ENCODE results near the gene ST3GAL6.

The ST3GAL6 gene

DNA sequence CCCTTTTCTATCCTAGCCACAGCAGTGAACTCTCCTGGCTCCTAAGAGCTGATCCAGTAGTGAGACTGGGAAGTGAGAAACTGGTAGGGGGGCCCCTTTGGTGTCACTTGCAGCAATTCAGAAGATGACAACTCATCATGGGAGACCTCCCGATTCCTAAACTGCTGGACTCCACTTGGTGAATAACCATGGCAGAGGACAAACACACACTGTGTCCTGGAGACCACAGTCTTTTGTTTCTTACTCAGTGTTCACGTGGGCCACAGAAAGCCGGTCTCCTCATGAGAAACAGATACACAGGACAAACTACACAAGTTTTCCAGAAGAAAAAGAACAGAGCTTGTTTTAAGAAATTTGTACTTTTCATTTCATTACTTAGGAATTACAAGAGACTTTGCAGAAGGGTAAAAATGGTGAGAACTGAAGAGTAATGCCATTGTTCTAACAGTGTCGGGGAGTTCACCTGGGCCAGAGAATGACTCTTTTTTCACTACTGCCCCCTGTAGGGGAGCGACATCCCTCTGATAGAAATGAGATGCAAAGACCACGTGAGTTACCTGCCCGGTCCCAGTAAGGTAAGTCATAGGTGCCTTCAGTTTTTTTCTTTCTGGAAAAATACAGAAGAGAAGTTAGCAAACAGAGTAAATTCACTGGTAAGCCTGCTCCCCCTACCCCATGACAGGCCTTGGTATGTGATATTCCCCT is 38.1 kb downstream of the ST3GAL6 start:
- no peaks in the 10 kb centered on the region for H3K27me3 ChIP-seq (ENCODE audit: insufficient read depth, low read depth)
- no peak overlapping the region for H2AFZ ChIP-seq (ENCODE audit: low read depth)
- no peaks in the 10 kb centered on the region for H3K36me3 ChIP-seq (ENCODE audit: insufficient read depth)
- TF ChIP-seq, protein P1, sequence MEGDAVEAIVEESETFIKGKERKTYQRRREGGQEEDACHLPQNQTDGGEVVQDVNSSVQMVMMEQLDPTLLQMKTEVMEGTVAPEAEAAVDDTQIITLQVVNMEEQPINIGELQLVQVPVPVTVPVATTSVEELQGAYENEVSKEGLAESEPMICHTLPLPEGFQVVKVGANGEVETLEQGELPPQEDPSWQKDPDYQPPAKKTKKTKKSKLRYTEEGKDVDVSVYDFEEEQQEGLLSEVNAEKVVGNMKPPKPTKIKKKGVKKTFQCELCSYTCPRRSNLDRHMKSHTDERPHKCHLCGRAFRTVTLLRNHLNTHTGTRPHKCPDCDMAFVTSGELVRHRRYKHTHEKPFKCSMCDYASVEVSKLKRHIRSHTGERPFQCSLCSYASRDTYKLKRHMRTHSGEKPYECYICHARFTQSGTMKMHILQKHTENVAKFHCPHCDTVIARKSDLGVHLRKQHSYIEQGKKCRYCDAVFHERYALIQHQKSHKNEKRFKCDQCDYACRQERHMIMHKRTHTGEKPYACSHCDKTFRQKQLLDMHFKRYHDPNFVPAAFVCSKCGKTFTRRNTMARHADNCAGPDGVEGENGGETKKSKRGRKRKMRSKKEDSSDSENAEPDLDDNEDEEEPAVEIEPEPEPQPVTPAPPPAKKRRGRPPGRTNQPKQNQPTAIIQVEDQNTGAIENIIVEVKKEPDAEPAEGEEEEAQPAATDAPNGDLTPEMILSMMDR (conservative IDR thresholded peaks at IDR 0.05; ENCODE audit: low read depth, low read length), result no peak
- H3K4me2 ChIP-seq, result no peak overlapping the region
- no peak overlapping the region for H3K9ac ChIP-seq
- no peak overlapping the region for H3K27ac ChIP-seq
- H4K20me1 ChIP-seq (ENCODE audit: insufficient read depth), result no peaks in the 10 kb centered on the region
- H3K79me2 ChIP-seq (ENCODE audit: insufficient read depth, low read depth), result no peaks in the 10 kb centered on the region
- no peak overlapping the region for H3K4me3 ChIP-seq (IDR thresholded peaks at IDR 0.05; ENCODE audit: insufficient read depth, low read depth, low read length)
- no peaks in the 10 kb centered on the region for H3K4me1 ChIP-seq (ENCODE audit: low read depth, poor library complexity, severe bottlenecking)

DNA sequence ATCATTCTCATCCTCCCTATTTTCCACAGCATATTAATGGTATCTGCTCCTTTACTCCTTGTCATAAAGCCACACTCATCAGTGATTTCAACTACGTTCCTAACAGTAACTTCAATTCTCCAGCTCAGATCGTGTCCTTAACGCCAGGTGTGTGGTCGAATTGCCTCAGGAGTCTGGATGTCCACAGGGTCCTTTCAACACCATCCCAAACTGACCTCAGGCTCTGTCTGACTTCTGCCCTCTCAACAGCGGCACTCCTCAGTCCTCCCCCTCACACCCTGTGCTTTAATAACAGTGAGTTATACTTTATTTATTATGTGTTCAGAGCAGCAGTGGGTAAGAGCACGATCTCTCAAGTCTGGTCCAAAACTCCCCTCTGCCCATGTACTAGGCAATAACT is 42.4 kb downstream of the ST3GAL6 start:
- H3K36me3 ChIP-seq (ENCODE audit: insufficient read depth), result no peaks in the 10 kb centered on the region
- H4K20me1 ChIP-seq (ENCODE audit: insufficient read depth), result no peaks in the 10 kb centered on the region
- H3K4me2 ChIP-seq, result no peak overlapping the region
- no peak overlapping the region for H3K27ac ChIP-seq
- TF ChIP-seq, protein P1 (conservative IDR thresholded peaks at IDR 0.05; ENCODE audit: low read depth, low read length), result no peak
- no peak overlapping the region for H2AFZ ChIP-seq (ENCODE audit: low read depth)
- H3K9ac ChIP-seq, result no peak overlapping the region
- no peaks in the 10 kb centered on the region for H3K4me1 ChIP-seq (ENCODE audit: low read depth, poor library complexity, severe bottlenecking)
- H3K79me2 ChIP-seq (ENCODE audit: insufficient read depth, low read depth), result no peaks in the 10 kb centered on the region
- H3K27me3 ChIP-seq (ENCODE audit: insufficient read depth, low read depth), result no peaks in the 10 kb centered on the region
- no peak overlapping the region for H3K4me3 ChIP-seq (IDR thresholded peaks at IDR 0.05; ENCODE audit: insufficient read depth, low read depth, low read length)

DNA sequence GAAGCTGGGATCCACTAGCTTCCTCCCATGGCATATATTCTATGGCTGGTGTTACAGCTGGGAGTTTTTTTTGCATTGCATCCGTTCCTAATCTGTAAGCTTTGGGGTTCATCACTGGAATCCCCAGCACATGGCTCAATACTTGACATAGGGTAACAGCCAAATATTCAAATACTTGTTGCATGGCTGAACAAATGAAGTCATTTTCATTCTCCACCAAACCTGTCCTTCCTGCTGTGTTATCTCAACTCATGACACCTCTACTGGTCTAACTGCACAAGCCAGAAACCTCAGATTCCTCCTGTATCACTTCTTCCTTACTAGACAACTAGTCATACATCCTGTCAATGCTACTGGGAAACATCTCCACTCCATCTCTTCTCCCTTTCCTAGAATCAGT is 43.4 kb downstream of the ST3GAL6 start:
- no peak overlapping the region for H3K27ac ChIP-seq
- TF ChIP-seq, protein P1 (conservative IDR thresholded peaks at IDR 0.05; ENCODE audit: low read depth, low read length), result no peak
- H3K4me2 ChIP-seq, result no peak overlapping the region
- H3K27me3 ChIP-seq (ENCODE audit: insufficient read depth, low read depth), result no peaks in the 10 kb centered on the region
- H3K79me2 ChIP-seq (ENCODE audit: insufficient read depth, low read depth), result no peaks in the 10 kb centered on the region
- no peak overlapping the region for H3K9ac ChIP-seq
- H3K4me3 ChIP-seq (IDR thresholded peaks at IDR 0.05; ENCODE audit: insufficient read depth, low read depth, low read length), result no peak overlapping the region
- H3K4me1 ChIP-seq (ENCODE audit: low read depth, poor library complexity, severe bottlenecking), result no peaks in the 10 kb centered on the region
- H3K36me3 ChIP-seq (ENCODE audit: insufficient read depth), result no peaks in the 10 kb centered on the region
- H4K20me1 ChIP-seq (ENCODE audit: insufficient read depth), result no peaks in the 10 kb centered on the region
- H2AFZ ChIP-seq (ENCODE audit: low read depth), result no peak overlapping the region

DNA sequence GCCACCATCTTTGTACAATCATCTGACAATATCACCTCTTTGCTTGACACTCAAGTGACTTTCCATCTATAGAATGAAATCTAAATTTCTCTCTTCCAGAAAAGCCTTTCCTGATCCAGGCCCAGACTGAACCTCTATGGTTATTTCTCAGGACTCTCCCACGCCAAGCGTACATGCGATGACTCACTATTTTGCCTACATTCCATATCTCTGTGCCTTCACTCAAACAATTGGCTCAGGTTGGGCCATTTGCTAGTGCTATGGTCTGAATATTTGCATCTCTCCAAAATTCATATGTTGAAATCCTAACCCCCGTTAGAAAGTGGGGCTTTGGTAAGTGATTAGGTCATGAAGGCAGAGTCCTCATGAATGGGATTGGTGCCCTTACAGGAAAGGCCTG is 43.9 kb downstream of the ST3GAL6 start:
- H3K79me2 ChIP-seq (ENCODE audit: insufficient read depth, low read depth), result no peaks in the 10 kb centered on the region
- TF ChIP-seq, protein P1 (conservative IDR thresholded peaks at IDR 0.05; ENCODE audit: low read depth, low read length), result no peak
- H3K27ac ChIP-seq, result no peak overlapping the region
- no peak overlapping the region for H2AFZ ChIP-seq (ENCODE audit: low read depth)
- no peaks in the 10 kb centered on the region for H3K4me1 ChIP-seq (ENCODE audit: low read depth, poor library complexity, severe bottlenecking)
- no peaks in the 10 kb centered on the region for H3K27me3 ChIP-seq (ENCODE audit: insufficient read depth, low read depth)
- no peak overlapping the region for H3K4me2 ChIP-seq
- H3K36me3 ChIP-seq (ENCODE audit: insufficient read depth), result no peaks in the 10 kb centered on the region
- H4K20me1 ChIP-seq (ENCODE audit: insufficient read depth), result no peaks in the 10 kb centered on the region
- H3K9ac ChIP-seq, result no peak overlapping the region
- no peak overlapping the region for H3K4me3 ChIP-seq (IDR thresholded peaks at IDR 0.05; ENCODE audit: insufficient read depth, low read depth, low read length)
